MM.1S (cell line): Measurements from ENCODE around the gene CCDC28B.
A peak's percentile ranks its signal among the peaks of the same experiment; 100 is the strongest.

Experiments
- DNase-seq: peaks from one replicate; pipeline ENCODE4 v3.0.0-alpha.2; 2015
- H2AFZ ChIP-seq: fragments of 300-600 bp; sonication (generic); 2 replicates; pipeline ENCODE4 v1.6.0; 2016; ENCODE audit warnings: antibody characterized with exemption, low read length
- H3F3A ChIP-seq: fragments of 300-600 bp; sonication (generic); 2 replicates; pipeline ENCODE4 v1.6.1; 2016; ENCODE audit warnings: mild to moderate bottlenecking, antibody characterized with exemption, low read length, moderate library complexity, mixed read lengths; ENCODE audit not compliant: insufficient read depth
- H3K27ac ChIP-seq: fragments of 300-600 bp; sonication (generic); 2 replicates; pipeline ENCODE4 v1.5.1; 2016; ENCODE audit warnings: mild to moderate bottlenecking, low read length
- H3K27me3 ChIP-seq: fragments of 300-600 bp; sonication (generic); replicated peaks from 2 replicates; pipeline ENCODE4 v1.6.0; 2016; ENCODE audit warnings: low read length; ENCODE audit not compliant: insufficient read depth
- H3K36me3 ChIP-seq: fragments of 300-600 bp; sonication (generic); replicated peaks from 2 replicates; pipeline ENCODE4 v1.6.1; 2016; ENCODE audit warnings: mild to moderate bottlenecking, low read length, mixed read lengths; ENCODE audit not compliant: insufficient read depth
- H3K4me1 ChIP-seq: fragments of 300-600 bp; sonication (generic); 2 replicates; pipeline ENCODE4 v1.6.1; 2016; ENCODE audit warnings: low read length, mixed read lengths
- H3K4me2 ChIP-seq: fragments of 300-600 bp; sonication (generic); 2 replicates; pipeline ENCODE4 v1.6.0; 2016; ENCODE audit warnings: low read depth, low read length
- H3K4me3 ChIP-seq: fragments of 300-600 bp; sonication (generic); 2 replicates; pipeline ENCODE4 v1.5.1; 2016; ENCODE audit warnings: low read length, mixed read lengths
- H3K79me2 ChIP-seq: fragments of 300-600 bp; sonication (generic); 2 replicates; pipeline ENCODE4 v1.6.1; 2016; ENCODE audit warnings: mixed run types, low read length, mixed read lengths
- H3K9ac ChIP-seq: fragments of 300-600 bp; sonication (generic); 2 replicates; pipeline ENCODE4 v1.6.1; 2016; ENCODE audit warnings: low read length, mixed read lengths
- H3K9me2 ChIP-seq: fragments of 300-600 bp; sonication (generic); replicated peaks from 2 replicates; pipeline ENCODE4 v1.6.1; 2016; ENCODE audit warnings: mild to moderate bottlenecking, low read length, mixed read lengths; ENCODE audit not compliant: insufficient read depth
- H3K9me3 ChIP-seq: fragments of 300-600 bp; sonication (generic); replicated peaks from 2 replicates; pipeline ENCODE4 v1.6.1; 2016; ENCODE audit warnings: mild to moderate bottlenecking, low read length, mixed read lengths; ENCODE audit not compliant: insufficient read depth
- H4K20me1 ChIP-seq: fragments of 300-600 bp; sonication (generic); 2 replicates; pipeline ENCODE4 v1.6.1; 2016; ENCODE audit warnings: mild to moderate bottlenecking, low read length, moderate library complexity, mixed read lengths; ENCODE audit not compliant: insufficient read depth
- CTCF ChIP-seq: fragments of 300-600 bp; sonication (generic); IDR thresholded peaks from 2 replicates; pipeline ENCODE4 v1.5.1; 2016; ENCODE audit warnings: antibody characterized with exemption, low read length, mixed read lengths
- EZH2 ChIP-seq: fragments of 300-600 bp; sonication (generic); optimal IDR thresholded peaks from 2 replicates; pipeline ENCODE3; 2017; ENCODE audit warnings: low read depth, mild to moderate bottlenecking, antibody characterized with exemption, low read length, mixed read lengths
- EZH2phosphoT487 ChIP-seq: fragments of 300-600 bp; sonication (generic); IDR thresholded peaks from 2 replicates; pipeline ENCODE4 v1.6.1; 2018; ENCODE audit warnings: antibody characterized with exemption, low read length

Gene CCDC28B

GRCh38 chr1:32208469-32208868 lies 8.1 kb downstream of the CCDC28B start:
- Histone ChIP-seq H3K9me2 (no peaks in the 10 kb centered on the region), H3K4me2 (no peak overlapping the region), H3K4me1 (peaks cover 7% of the 10 kb centered on the region; the same call in 1 of the 2 replicates), H4K20me1 (no peaks in the 10 kb centered on the region), H3F3A (no peaks in the 10 kb centered on the region), H3K4me3 (no peak overlapping the region), H3K36me3 (no peaks in the 10 kb centered on the region), H3K9ac (no peak overlapping the region), H3K27me3 (no peaks in the 10 kb centered on the region), H3K79me2 (peaks cover 9% of the 10 kb centered on the region), H3K9me3 (no peaks in the 10 kb centered on the region), H3K27ac (no peak overlapping the region), H2AFZ (no peak overlapping the region)
- TF ChIP-seq EZH2phosphoT487 (no peak), EZH2 (no peak), CTCF (no peak)
- DNase-seq: no peak

- no peaks in the 10 kb centered on the region for H3K36me3 ChIP-seq
- TF ChIP-seq EZH2phosphoT487 (no peak), CTCF (no peak), EZH2 (no peak)
- H3K27ac ChIP-seq: no peak within 1 kb of the TSS
- H3K4me1 ChIP-seq: peaks cover 7% of the 10 kb centered on the region; the same call in 1 of the 2 replicates
- H3K9me3 ChIP-seq: no peaks in the 10 kb centered on the region
- no peak within 1 kb of the TSS for H3K4me3 ChIP-seq
- H3K27me3 ChIP-seq: no peaks in the 10 kb centered on the region
- H2AFZ ChIP-seq: no peak within 1 kb of the TSS
- H3K9me2 ChIP-seq: no peaks in the 10 kb centered on the region
- no peak within 1 kb of the TSS for H3K4me2 ChIP-seq
- DNase-seq: no peak
- H4K20me1 ChIP-seq: no peaks in the 10 kb centered on the region
- peaks cover 9% of the 10 kb centered on the region for H3K79me2 ChIP-seq
- H3K9ac ChIP-seq: no peak within 1 kb of the TSS
- H3F3A ChIP-seq: no peaks in the 10 kb centered on the region
Observed at GRCh38 chr1:32208891-32209328, 8.5 kb downstream of the CCDC28B start, which contains the start of gene DCDC2B. TSS of gene DCDC2B (plus strand) at chr1:32209089. CDS start at chr1:32209094, 5 bp downstream.

GRCh38 chr1:32215629-32216480 lies 15.5 kb downstream of the CCDC28B start:
- H3K4me2 ChIP-seq: no peak overlapping the region

More at GRCh38 chr1:32215629-32216480, 15.5 kb downstream of the CCDC28B start:
- DNase-seq: peak; percentile 59
- Histone ChIP-seq H3K9ac (no peak overlapping the region), H3K9me3 (no peaks in the 10 kb centered on the region), H3K79me2 (no peaks in the 10 kb centered on the region), H3K36me3 (no peaks in the 10 kb centered on the region; the same call in 1 of the 2 replicates), H3F3A (no peaks in the 10 kb centered on the region), H2AFZ (no peak overlapping the region), H3K4me1 (no peaks in the 10 kb centered on the region), H3K9me2 (no peaks in the 10 kb centered on the region), H4K20me1 (no peaks in the 10 kb centered on the region), H3K27me3 (no peaks in the 10 kb centered on the region), H3K4me3 (no peak overlapping the region), H3K27ac (no peak overlapping the region)
- TF ChIP-seq CTCF (peak; percentile 87), EZH2phosphoT487 (no peak), EZH2 (no peak)
